ENCODE results near the gene BABAM2.

DNA sequence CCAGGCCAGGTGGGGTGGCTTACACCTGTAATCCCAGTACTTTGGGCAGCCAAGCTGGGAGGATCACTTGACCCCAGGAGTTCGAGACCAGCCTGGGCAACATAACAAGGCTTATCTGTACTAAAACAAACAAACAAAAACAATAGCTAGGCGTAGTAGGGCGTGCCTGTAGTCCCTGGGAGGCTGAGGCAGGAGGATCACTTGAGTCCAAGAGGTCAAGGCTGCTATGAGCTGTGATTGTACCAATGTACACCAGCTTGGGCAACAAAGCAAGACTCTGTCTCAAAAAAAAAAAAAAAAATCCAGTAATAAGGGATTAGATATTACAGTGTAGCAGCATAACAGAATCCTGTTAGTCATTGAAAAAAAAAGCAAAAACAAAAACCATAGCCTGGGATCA lies 279.0 kb downstream of the BABAM2 start:
- TF ChIP-seq EZH2 (IDR thresholded peaks at IDR 0.05; ENCODE audit: borderline replicate concordance, low read length) = no peak
- TF ChIP-seq, protein P1, sequence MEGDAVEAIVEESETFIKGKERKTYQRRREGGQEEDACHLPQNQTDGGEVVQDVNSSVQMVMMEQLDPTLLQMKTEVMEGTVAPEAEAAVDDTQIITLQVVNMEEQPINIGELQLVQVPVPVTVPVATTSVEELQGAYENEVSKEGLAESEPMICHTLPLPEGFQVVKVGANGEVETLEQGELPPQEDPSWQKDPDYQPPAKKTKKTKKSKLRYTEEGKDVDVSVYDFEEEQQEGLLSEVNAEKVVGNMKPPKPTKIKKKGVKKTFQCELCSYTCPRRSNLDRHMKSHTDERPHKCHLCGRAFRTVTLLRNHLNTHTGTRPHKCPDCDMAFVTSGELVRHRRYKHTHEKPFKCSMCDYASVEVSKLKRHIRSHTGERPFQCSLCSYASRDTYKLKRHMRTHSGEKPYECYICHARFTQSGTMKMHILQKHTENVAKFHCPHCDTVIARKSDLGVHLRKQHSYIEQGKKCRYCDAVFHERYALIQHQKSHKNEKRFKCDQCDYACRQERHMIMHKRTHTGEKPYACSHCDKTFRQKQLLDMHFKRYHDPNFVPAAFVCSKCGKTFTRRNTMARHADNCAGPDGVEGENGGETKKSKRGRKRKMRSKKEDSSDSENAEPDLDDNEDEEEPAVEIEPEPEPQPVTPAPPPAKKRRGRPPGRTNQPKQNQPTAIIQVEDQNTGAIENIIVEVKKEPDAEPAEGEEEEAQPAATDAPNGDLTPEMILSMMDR (conservative IDR thresholded peaks at IDR 0.05 in 1 of 2, IDR thresholded peaks at IDR 0.05 in 1 of 2; ENCODE audit: extremely low read depth in 1 of 2, insufficient read depth in 1 of 2, low read depth in 1 of 2, low read length in 2 of 2) = no peak

Data from mammary epithelial cell (primary cell).